ENCODE results near the gene CRYGB. TPM values are rescaled to one million over a fixed set of nuclear protein-coding genes. Genes with fewer than 3 reads are reported as not detected.

Gene CRYGB
- total and polyA plus RNA-seq, 8 donors, result not detected

DNA sequence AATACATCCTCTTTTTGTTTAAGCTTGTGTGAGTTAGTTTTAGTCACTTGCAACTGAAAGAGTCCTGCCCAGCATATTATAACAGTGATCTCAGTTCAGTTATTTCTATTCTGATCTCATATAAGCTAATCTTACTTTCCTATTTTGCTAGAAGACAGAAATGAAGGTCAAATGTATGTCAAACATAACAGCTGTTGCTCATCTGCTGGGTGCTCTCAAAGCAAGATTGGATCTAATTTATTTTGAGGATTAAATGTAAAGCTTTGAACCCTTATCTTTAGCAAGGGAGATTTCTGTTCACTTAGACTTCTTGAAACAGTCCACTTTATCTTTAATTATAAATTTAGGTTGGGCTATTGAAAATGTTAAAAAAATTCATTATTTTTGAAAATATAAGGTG lies 52.8 kb downstream of the CRYGB start:
- Histone ChIP-seq H3K4me1 (no peaks in the 10 kb centered on the region), H3K27me3 (no peaks in the 10 kb centered on the region), H3K4me3 (no peak overlapping the region), H3K36me3 (no peaks in the 10 kb centered on the region), H3K27ac (no peak overlapping the region), H3K9me3 (no peaks in the 10 kb centered on the region)
- ATAC-seq (no peak), DNase-seq (no peak)
- TF ChIP-seq, protein P1, sequence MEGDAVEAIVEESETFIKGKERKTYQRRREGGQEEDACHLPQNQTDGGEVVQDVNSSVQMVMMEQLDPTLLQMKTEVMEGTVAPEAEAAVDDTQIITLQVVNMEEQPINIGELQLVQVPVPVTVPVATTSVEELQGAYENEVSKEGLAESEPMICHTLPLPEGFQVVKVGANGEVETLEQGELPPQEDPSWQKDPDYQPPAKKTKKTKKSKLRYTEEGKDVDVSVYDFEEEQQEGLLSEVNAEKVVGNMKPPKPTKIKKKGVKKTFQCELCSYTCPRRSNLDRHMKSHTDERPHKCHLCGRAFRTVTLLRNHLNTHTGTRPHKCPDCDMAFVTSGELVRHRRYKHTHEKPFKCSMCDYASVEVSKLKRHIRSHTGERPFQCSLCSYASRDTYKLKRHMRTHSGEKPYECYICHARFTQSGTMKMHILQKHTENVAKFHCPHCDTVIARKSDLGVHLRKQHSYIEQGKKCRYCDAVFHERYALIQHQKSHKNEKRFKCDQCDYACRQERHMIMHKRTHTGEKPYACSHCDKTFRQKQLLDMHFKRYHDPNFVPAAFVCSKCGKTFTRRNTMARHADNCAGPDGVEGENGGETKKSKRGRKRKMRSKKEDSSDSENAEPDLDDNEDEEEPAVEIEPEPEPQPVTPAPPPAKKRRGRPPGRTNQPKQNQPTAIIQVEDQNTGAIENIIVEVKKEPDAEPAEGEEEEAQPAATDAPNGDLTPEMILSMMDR (IDR thresholded peaks at IDR 0.05), result no peak
- intact Hi-C loops (cut with DNase I), result no loop called here

Other genes with a start within 250 kb of the CRYGB start
- gene PLEKHM3, start 120.6 kb downstream of the CRYGB start, total RNA-seq, result 10 to 100 TPM; 15.1 to 16.0 TPM
- 10 to 100 TPM; 14.4 to 17.9 (median 16.5) TPM for gene PLEKHM3, start 120.6 kb downstream of the CRYGB start, polyA plus RNA-seq (ENCODE audit: insufficient read length in 6 of 6)
- not detected for gene CRYGD, start 21.6 kb downstream of the CRYGB start, total RNA-seq
- under 1 TPM in 1 of 6 donors, not detected in 5; 0.24 TPM for gene CRYGD, start 21.6 kb downstream of the CRYGB start, polyA plus RNA-seq (ENCODE audit: insufficient read length in 6 of 6)
- gene CRYGC, start 16.3 kb downstream of the CRYGB start, total RNA-seq, result not detected
- gene CRYGC, start 16.3 kb downstream of the CRYGB start, polyA plus RNA-seq (ENCODE audit: insufficient read length in 6 of 6), result not detected
- gene CRYGA, start 17.4 kb upstream of the CRYGB start, total RNA-seq, result not detected
- not detected for gene CRYGA, start 17.4 kb upstream of the CRYGB start, polyA plus RNA-seq (ENCODE audit: insufficient read length in 6 of 6)
- not detected for gene C2orf80, start 43.9 kb upstream of the CRYGB start, total RNA-seq
- not detected for gene C2orf80, start 43.9 kb upstream of the CRYGB start, polyA plus RNA-seq (ENCODE audit: insufficient read length in 6 of 6)
- gene IDH1, start 108.9 kb upstream of the CRYGB start, total RNA-seq, result 100 to 1,000 TPM; 145 to 213 TPM
- gene IDH1, start 108.9 kb upstream of the CRYGB start, polyA plus RNA-seq (ENCODE audit: insufficient read length in 6 of 6), result 100 to 1,000 TPM in 1 of 6 donors, 10 to 100 TPM in 5; 79.7 to 100 (median 88.7) TPM
- gene PIKFYVE, start 120.1 kb upstream of the CRYGB start, total RNA-seq, result 10 to 100 TPM; 23.8 to 31.6 TPM
- gene PIKFYVE, start 120.1 kb upstream of the CRYGB start, polyA plus RNA-seq (ENCODE audit: insufficient read length in 6 of 6), result 10 to 100 TPM; 25.3 to 29.1 (median 26.7) TPM